Liver (tissue), 9 donors: Measurements from ENCODE around the gene NR5A1. TPM values are rescaled to one million over a fixed set of nuclear protein-coding genes. Genes with fewer than 3 reads are reported as not detected.

Source experiments
- DNase-seq: peaks from one replicate; pipeline ENCODE4 v3.0.0-alpha.2; 2017; ENCODE audit warnings: low spot score
- H3K27ac ChIP-seq, 2 donors: one replicate each; pipeline ENCODE4 v1.7.0; 2013; ENCODE audit warnings: inconsistent platforms in 2 of 2, low read length in 2 of 2, control low read depth in 1 of 2, low read depth in 1 of 2, mild to moderate bottlenecking in 1 of 2
- H3K27me3 ChIP-seq, 4 donors: one replicate each; pipeline versions ENCODE4 v1.6.1 to v1.7.0; 2013; ENCODE audit warnings: low read length in 3 of 4, inconsistent platforms in 1 of 4, mild to moderate bottlenecking in 1 of 4, moderate library complexity in 1 of 4; ENCODE audit not compliant: control insufficient read depth in 4 of 4, insufficient read depth in 4 of 4
- H3K36me3 ChIP-seq, 4 donors: one replicate each; pipeline versions ENCODE4 v1.6.1 to v1.7.0; 2013; ENCODE audit warnings: low read length in 3 of 4, mild to moderate bottlenecking in 3 of 4, low read depth in 1 of 4, moderate library complexity in 1 of 4; ENCODE audit not compliant: control insufficient read depth in 4 of 4, insufficient read depth in 3 of 4
- H3K4me1 ChIP-seq, 4 donors: one replicate each; pipeline versions ENCODE4 v1.6.1 to v1.7.0; 2013; ENCODE audit warnings: low read length in 3 of 4, mild to moderate bottlenecking in 3 of 4, moderate library complexity in 1 of 4; ENCODE audit not compliant: control insufficient read depth in 4 of 4, insufficient read depth in 4 of 4
- H3K4me3 ChIP-seq, 3 donors: one replicate each; pipeline versions ENCODE4 v1.6.1 to v1.7.0; 2013; ENCODE audit warnings: low read length in 3 of 3, control low read depth in 1 of 3, low read depth in 1 of 3, mild to moderate bottlenecking in 1 of 3
- H3K9ac ChIP-seq, 2 donors: one replicate each; pipeline ENCODE4 v1.7.0; 2013; ENCODE audit warnings: low read length in 2 of 2, mild to moderate bottlenecking in 2 of 2, moderate library complexity in 2 of 2, control low read depth in 1 of 2, low read depth in 1 of 2
- H3K9me3 ChIP-seq, 4 donors: one replicate each; pipeline versions ENCODE4 v1.6.1 to v1.7.0; 2013; ENCODE audit warnings: low read length in 3 of 4; ENCODE audit not compliant: control insufficient read depth in 4 of 4
- EGR1 ChIP-seq, 2 donors: IDR thresholded peaks; 2 replicates each; pipeline ENCODE4 v1.6.1; 2016 to 2018; ENCODE audit warnings: antibody characterized with exemption in 2 of 2, low read depth in 2 of 2
- FOXA1 ChIP-seq: IDR thresholded peaks from 2 replicates; pipeline ENCODE4 v1.6.1; 2016; ENCODE audit warnings: antibody characterized with exemption
- FOXA2 ChIP-seq: IDR thresholded peaks from 2 replicates; pipeline ENCODE4 v1.6.1; 2016; ENCODE audit warnings: antibody characterized with exemption
- GABPA ChIP-seq, 2 donors: IDR thresholded peaks in 1 of 2; conservative IDR thresholded peaks in 1 of 2; 2 replicates each; pipeline ENCODE4 v1.6.1; 2016; ENCODE audit warnings: antibody characterized with exemption in 2 of 2, mild to moderate bottlenecking in 1 of 2, moderate library complexity in 1 of 2
- HNF4A ChIP-seq, 2 donors: conservative IDR thresholded peaks; 2 replicates each; pipeline ENCODE4 v1.6.1; 2016; ENCODE audit warnings: antibody characterized with exemption in 2 of 2, mild to moderate bottlenecking in 2 of 2
- HNF4G ChIP-seq: IDR thresholded peaks from 2 replicates; pipeline ENCODE4 v1.6.1; 2016; ENCODE audit warnings: antibody characterized with exemption
- JUND ChIP-seq, 2 donors: IDR thresholded peaks; 2 replicates each; pipeline ENCODE4 v1.6.1; 2016; ENCODE audit warnings: antibody characterized with exemption in 2 of 2
- NR2F2 ChIP-seq: IDR thresholded peaks from 2 replicates; pipeline ENCODE4 v1.6.1; 2016; ENCODE audit warnings: antibody characterized with exemption
- RAD21 ChIP-seq, 2 donors: IDR thresholded peaks; 2 replicates each; pipeline ENCODE4 v1.6.1; 2016; ENCODE audit warnings: antibody characterized with exemption in 2 of 2, mild to moderate bottlenecking in 2 of 2
- RXRA ChIP-seq, 2 donors: IDR thresholded peaks; 2 replicates each; pipeline ENCODE4 v1.6.1; 2017 to 2018; ENCODE audit warnings: antibody characterized with exemption in 2 of 2, mild to moderate bottlenecking in 1 of 2
- SP1 ChIP-seq: IDR thresholded peaks from 2 replicates; pipeline ENCODE4 v1.6.1; 2018; ENCODE audit warnings: antibody characterized with exemption, mild to moderate bottlenecking
- TAF1 ChIP-seq: conservative IDR thresholded peaks from 2 replicates; pipeline ENCODE4 v1.6.1; 2016; ENCODE audit warnings: antibody characterized with exemption, mild to moderate bottlenecking
- YY1 ChIP-seq: IDR thresholded peaks from 2 replicates; pipeline ENCODE4 v1.6.1; 2016; ENCODE audit warnings: antibody characterized with exemption, mild to moderate bottlenecking
- WGBS: extraction: QIAGEN DNeasy Blood & Tissue Kit; methylation state at CpG from one replicate; pipeline ENCODE4 v1.1.7; 2013; 5-methylcytosine and 5-hydroxymethylcytosine counted together
- polyA plus RNA-seq, 2 donors: library from polyadenylated mRNA; stranded (reverse) in 1 of 2; unstranded in 1 of 2; fragments of 200-250 nt in 1 of 2; fragments of >200 nt in 1 of 2; fragmentation: Nextera tagmentation in 1 of 2; extraction: Ambion mirVana in 1 of 2; gene quantifications; one replicate each; pipeline versions ENCODE4 v1.2.1 to v1.2.3, GENCODE V29; 2013 to 2015
- total RNA-seq, 2 donors: library from RNA; depleted of rRNA; stranded (reverse); fragments of >200 nt; gene quantifications; one replicate each; pipeline ENCODE4 v1.2.3, GENCODE V29; 2014
- TF ChIP-seq, protein P1 (sequence below): fragments of 150-350 bp; IDR thresholded peaks from 2 replicates; pipeline ENCODE4 v1.5.1; 2017; ENCODE audit warnings: improper control_type of control experiment, low read depth, low read length; ENCODE audit not compliant: missing input control
- TF ChIP-seq, protein P2 (sequence below): IDR thresholded peaks from 2 replicates; pipeline ENCODE4 v1.6.1; 2016; ENCODE audit warnings: antibody characterized with exemption, mild to moderate bottlenecking
- TF ChIP-seq, protein P3 (sequence below): IDR thresholded peaks from 2 replicates; pipeline ENCODE4 v1.6.1; 2016; ENCODE audit warnings: antibody characterized with exemption
- TF ChIP-seq, protein P4 (sequence below): IDR thresholded peaks from 2 replicates; pipeline ENCODE4 v1.6.1; 2016; ENCODE audit warnings: antibody characterized with exemption
- TF ChIP-seq, protein P5 (sequence below): IDR thresholded peaks from 2 replicates; pipeline ENCODE4 v1.6.1; 2016; ENCODE audit warnings: antibody characterized with exemption
- donor health status: healthy.
- donor health status: healthy.
- donor health status: healthy.
- donor health status: healthy.
- donor health status: healthy.

NR5A1 gene
- total and polyA plus RNA-seq, 4 donors: not detected

DNA sequence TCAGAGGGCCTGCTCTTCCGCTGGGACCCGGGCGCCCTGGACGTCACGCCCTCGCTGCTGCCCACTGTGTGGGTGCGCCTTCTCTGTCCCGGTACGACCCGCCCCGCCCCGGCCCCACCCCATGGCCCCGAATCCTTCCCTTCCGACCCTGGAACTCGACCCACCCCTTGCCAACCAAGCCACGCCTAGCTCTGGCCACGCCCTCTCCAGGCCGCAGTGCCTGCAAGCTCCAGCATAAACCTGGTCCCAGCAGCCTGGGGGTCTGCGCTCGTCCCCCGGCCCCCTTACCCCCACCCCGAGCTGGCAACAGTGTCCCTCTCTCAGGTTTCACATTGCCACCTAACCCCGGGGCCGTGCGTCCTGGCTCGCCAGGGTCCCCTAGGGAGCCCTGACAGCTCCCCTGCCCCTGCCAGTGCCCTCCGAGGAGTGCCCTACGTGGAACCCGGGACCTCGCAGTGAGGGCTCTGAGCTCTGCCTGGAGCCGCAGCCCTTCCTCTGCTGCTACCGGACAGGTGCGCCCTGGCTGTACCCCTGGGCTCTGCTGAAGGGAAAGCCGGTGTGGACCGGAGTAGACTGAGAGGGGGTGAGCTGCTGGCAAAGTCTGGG lies 53.5 kb downstream of the NR5A1 start:
- Histone ChIP-seq H3K36me3 (no peaks in the 10 kb centered on the region), H3K27me3 (peaks cover 2 to 11% (median 8%) of the 10 kb centered on the region in 4 donors), H3K4me1 (peaks cover 3 to 8% (median 5%) of the 10 kb centered on the region in 4 donors), H3K4me3 (peak overlapping the region in 1 of 3 donors; percentile 20), H3K27ac (no peak overlapping the region), H3K9me3 (no peaks in the 10 kb centered on the region), H3K9ac (no peak overlapping the region)
- 28% methylated on average over 35 of the region's 35 CpGs for whole genome bisulfite sequencing
- no peak for DNase-seq
- no peak for TF ChIP-seq YY1

DNA sequence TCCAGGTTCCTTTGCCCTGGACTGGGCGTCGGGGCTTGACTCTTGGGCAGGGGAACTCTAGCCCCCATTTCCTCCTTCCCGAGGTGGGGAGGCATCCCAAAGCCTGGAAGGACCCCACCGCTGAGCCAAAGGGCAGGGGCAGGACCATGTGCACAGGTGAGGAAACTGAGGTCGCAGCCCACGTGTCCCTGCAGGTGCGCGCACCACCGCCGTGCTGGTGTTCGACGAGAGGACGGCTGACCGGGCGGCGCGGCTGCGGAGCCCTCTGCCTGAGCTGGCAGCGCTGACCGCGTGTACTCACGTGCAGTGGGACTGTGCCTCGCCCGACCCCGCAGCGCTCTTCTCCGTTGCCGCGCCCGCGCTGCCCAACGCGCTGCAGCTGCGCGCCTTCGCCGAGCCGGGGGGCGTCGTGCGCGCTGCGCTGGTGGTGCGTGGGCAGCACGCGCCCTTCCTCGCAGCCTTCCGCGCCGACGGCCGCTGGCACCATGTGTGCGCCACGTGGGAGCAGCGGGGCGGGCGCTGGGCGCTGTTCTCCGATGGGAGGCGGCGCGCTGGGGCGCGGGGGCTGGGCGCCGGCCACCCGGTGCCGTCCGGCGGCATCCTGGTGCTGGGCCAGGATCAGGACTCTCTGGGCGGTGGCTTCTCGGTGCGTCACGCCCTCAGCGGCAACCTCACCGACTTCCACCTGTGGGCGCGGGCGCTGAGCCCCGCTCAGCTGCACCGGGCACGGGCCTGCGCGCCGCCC lies 54.2 kb downstream of the NR5A1 start:
- WGBS: 31% methylated on average over 85 of the region's 85 CpGs
- DNase-seq: no peak
- Histone ChIP-seq H3K27me3 (peaks cover 2 to 11% (median 8%) of the 10 kb centered on the region in 4 donors), H3K27ac (no peak overlapping the region), H3K9me3 (no peaks in the 10 kb centered on the region), H3K9ac (no peak overlapping the region), H3K4me1 (peaks cover 3 to 8% (median 5%) of the 10 kb centered on the region in 4 donors), H3K36me3 (no peaks in the 10 kb centered on the region), H3K4me3 (peak overlapping the region in 1 of 3 donors; percentile 20)
- TF ChIP-seq EGR1 (IDR thresholded peaks at IDR 0.05; ENCODE audit: low read depth in 2 of 2): no peak
- TF ChIP-seq, protein P1, sequence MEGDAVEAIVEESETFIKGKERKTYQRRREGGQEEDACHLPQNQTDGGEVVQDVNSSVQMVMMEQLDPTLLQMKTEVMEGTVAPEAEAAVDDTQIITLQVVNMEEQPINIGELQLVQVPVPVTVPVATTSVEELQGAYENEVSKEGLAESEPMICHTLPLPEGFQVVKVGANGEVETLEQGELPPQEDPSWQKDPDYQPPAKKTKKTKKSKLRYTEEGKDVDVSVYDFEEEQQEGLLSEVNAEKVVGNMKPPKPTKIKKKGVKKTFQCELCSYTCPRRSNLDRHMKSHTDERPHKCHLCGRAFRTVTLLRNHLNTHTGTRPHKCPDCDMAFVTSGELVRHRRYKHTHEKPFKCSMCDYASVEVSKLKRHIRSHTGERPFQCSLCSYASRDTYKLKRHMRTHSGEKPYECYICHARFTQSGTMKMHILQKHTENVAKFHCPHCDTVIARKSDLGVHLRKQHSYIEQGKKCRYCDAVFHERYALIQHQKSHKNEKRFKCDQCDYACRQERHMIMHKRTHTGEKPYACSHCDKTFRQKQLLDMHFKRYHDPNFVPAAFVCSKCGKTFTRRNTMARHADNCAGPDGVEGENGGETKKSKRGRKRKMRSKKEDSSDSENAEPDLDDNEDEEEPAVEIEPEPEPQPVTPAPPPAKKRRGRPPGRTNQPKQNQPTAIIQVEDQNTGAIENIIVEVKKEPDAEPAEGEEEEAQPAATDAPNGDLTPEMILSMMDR: no peak
- no peak for TF ChIP-seq RXRA (IDR thresholded peaks at IDR 0.05)
- TF ChIP-seq JUND (IDR thresholded peaks at IDR 0.05): no peak
- TF ChIP-seq, protein P2, sequence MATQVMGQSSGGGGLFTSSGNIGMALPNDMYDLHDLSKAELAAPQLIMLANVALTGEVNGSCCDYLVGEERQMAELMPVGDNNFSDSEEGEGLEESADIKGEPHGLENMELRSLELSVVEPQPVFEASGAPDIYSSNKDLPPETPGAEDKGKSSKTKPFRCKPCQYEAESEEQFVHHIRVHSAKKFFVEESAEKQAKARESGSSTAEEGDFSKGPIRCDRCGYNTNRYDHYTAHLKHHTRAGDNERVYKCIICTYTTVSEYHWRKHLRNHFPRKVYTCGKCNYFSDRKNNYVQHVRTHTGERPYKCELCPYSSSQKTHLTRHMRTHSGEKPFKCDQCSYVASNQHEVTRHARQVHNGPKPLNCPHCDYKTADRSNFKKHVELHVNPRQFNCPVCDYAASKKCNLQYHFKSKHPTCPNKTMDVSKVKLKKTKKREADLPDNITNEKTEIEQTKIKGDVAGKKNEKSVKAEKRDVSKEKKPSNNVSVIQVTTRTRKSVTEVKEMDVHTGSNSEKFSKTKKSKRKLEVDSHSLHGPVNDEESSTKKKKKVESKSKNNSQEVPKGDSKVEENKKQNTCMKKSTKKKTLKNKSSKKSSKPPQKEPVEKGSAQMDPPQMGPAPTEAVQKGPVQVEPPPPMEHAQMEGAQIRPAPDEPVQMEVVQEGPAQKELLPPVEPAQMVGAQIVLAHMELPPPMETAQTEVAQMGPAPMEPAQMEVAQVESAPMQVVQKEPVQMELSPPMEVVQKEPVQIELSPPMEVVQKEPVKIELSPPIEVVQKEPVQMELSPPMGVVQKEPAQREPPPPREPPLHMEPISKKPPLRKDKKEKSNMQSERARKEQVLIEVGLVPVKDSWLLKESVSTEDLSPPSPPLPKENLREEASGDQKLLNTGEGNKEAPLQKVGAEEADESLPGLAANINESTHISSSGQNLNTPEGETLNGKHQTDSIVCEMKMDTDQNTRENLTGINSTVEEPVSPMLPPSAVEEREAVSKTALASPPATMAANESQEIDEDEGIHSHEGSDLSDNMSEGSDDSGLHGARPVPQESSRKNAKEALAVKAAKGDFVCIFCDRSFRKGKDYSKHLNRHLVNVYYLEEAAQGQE: no peak
- TF ChIP-seq RAD21 (IDR thresholded peaks at IDR 0.05): no peak
- TF ChIP-seq YY1: no peak
- TF ChIP-seq, protein P3, sequence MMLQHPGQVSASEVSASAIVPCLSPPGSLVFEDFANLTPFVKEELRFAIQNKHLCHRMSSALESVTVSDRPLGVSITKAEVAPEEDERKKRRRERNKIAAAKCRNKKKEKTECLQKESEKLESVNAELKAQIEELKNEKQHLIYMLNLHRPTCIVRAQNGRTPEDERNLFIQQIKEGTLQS: no peak
- no peak for TF ChIP-seq TAF1
- TF ChIP-seq, protein P4, sequence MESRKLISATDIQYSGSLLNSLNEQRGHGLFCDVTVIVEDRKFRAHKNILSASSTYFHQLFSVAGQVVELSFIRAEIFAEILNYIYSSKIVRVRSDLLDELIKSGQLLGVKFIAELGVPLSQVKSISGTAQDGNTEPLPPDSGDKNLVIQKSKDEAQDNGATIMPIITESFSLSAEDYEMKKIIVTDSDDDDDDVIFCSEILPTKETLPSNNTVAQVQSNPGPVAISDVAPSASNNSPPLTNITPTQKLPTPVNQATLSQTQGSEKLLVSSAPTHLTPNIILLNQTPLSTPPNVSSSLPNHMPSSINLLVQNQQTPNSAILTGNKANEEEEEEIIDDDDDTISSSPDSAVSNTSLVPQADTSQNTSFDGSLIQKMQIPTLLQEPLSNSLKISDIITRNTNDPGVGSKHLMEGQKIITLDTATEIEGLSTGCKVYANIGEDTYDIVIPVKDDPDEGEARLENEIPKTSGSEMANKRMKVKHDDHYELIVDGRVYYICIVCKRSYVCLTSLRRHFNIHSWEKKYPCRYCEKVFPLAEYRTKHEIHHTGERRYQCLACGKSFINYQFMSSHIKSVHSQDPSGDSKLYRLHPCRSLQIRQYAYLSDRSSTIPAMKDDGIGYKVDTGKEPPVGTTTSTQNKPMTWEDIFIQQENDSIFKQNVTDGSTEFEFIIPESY: no peak
- TF ChIP-seq HNF4G: no peak
- no peak for TF ChIP-seq NR2F2
- no peak for TF ChIP-seq FOXA1
- TF ChIP-seq HNF4A (conservative IDR thresholded peaks at IDR 0.05): no peak
- no peak for TF ChIP-seq GABPA (IDR thresholded peaks at IDR 0.05 in 1 of 2, conservative IDR thresholded peaks at IDR 0.05 in 1 of 2)
- TF ChIP-seq, protein P5, sequence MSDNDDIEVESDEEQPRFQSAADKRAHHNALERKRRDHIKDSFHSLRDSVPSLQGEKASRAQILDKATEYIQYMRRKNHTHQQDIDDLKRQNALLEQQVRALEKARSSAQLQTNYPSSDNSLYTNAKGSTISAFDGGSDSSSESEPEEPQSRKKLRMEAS: no peak
- TF ChIP-seq FOXA2: no peak
- TF ChIP-seq SP1: no peak
